Measurements from ENCODE around the gene TACO1. TPM values are rescaled to one million over a fixed set of nuclear protein-coding genes. Genes with fewer than 3 reads are reported as not detected.

TACO1 gene
- total RNA-seq, 2 donors from 2014 or later, result 11.1 to 11.4 TPM

DNA sequence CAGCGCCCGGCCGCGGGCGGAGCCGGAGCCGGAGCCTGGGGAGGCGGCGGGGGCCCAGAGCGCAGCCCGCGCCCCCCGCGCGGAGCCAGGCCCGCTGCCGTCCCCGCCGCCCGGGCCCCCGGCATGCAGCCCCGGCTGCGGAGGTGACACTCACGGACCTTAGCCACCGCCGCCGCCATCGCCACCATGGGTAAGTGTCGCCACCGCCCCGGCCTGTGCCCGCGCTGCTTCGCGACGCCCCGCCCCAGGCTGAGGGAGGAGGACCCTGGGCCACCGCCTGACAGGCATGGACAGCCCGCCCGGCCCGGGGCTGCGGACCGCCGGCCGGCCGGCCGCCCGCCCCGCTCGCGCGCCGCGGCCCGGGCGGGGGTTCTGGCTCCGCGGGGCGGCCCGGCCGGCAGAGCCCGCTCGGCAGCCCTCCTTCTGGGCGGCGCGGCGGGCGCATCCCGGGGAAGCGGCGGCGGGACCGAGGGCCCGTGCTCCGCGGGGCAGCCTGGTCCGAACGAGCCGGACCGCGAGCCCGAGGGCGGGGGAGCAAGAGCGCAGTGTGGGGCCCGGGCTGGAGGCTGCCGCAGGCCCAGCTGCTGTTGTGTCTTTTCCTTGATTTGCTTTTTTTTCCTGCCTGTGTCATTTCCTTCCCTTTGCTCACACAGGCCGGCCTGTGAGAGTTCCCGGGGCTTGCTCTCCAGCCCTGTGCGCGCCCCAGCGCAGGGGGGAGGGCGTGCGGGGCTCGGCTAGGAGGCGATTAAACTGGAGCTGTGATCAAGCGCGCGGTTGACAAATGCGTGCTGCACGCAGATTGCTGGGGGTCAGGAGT, 22.1 kb downstream of the TACO1 start:
- H3K4me1 ChIP-seq (ENCODE audit: control insufficient read depth in 1 of 2, low read depth in 2 of 2), result peaks cover 34 to 50% of the 10 kb centered on the region in 2 donors
- TF ChIP-seq, protein P1, sequence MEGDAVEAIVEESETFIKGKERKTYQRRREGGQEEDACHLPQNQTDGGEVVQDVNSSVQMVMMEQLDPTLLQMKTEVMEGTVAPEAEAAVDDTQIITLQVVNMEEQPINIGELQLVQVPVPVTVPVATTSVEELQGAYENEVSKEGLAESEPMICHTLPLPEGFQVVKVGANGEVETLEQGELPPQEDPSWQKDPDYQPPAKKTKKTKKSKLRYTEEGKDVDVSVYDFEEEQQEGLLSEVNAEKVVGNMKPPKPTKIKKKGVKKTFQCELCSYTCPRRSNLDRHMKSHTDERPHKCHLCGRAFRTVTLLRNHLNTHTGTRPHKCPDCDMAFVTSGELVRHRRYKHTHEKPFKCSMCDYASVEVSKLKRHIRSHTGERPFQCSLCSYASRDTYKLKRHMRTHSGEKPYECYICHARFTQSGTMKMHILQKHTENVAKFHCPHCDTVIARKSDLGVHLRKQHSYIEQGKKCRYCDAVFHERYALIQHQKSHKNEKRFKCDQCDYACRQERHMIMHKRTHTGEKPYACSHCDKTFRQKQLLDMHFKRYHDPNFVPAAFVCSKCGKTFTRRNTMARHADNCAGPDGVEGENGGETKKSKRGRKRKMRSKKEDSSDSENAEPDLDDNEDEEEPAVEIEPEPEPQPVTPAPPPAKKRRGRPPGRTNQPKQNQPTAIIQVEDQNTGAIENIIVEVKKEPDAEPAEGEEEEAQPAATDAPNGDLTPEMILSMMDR (IDR thresholded peaks at IDR 0.05), result no peak
- no peaks in the 10 kb centered on the region for H3K27me3 ChIP-seq (replicated peaks; ENCODE audit: insufficient read depth)
- H3K4me3 ChIP-seq, result peak overlapping the region; percentile 89
- DNase-seq (ENCODE audit: low spot score), result peak; percentile 32
- H3K9me3 ChIP-seq, result no peaks in the 10 kb centered on the region
- ATAC-seq (ENCODE audit: insufficient number of reproducible peaks, low FRiP score, low read depth), result no peak
- peak overlapping the region; percentile 73 to 77 for H3K27ac ChIP-seq
- no peaks in the 10 kb centered on the region for H3K36me3 ChIP-seq

DNA sequence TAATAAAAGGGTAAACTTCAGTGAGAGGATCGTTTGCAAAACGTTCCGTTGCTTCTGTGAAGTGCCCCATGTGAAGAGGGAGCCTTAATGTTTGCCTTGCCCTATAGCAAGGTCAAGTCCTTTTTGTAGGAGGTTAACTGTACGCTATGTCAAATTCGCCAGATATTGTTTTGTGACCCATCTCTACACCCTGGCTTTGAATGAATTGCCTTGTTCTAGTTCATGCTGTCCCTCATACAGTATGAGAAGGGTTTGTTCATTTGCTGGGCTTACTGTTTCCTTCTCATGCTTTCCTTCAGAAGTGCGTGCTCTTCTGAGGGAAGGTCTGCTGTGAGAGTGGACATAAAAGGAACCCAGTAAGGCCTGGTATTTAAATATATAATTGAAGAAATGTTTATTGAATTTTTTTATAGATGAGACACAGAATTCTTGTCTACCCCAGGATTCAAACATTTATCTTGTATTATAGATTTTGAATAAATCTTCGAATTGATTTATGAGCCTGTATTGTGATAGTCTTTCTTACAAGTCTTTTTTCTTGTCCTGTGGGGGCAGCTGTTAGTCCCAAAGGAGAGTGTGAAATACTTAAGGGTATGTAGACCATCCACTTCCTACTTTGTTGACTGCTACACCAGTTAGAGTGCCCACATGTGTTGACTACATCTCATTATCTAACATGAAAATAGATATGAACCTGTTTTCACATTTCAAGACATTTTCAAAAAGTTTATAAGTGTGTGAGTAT, 23.3 kb downstream of the TACO1 start:
- TF ChIP-seq, protein P1 (IDR thresholded peaks at IDR 0.05), result no peak
- Histone ChIP-seq H3K9me3 (no peaks in the 10 kb centered on the region), H3K27ac (peak overlapping the region in 1 of 2 donors; percentile 73), H3K27me3 (replicated peaks; ENCODE audit: insufficient read depth) (no peaks in the 10 kb centered on the region), H3K36me3 (no peaks in the 10 kb centered on the region), H3K4me1 (ENCODE audit: control insufficient read depth in 1 of 2, low read depth in 2 of 2) (peaks cover 35 to 53% of the 10 kb centered on the region in 2 donors), H3K4me3 (peak overlapping the region; percentile 89)
- DNase-seq (ENCODE audit: low spot score), result no peak
- ATAC-seq (ENCODE audit: insufficient number of reproducible peaks, low FRiP score, low read depth), result no peak

GRCh38 chr17:63624531-63624880, 23.8 kb downstream of the TACO1 start:
- Histone ChIP-seq H3K27me3 (replicated peaks; ENCODE audit: insufficient read depth) (no peaks in the 10 kb centered on the region), H3K36me3 (no peaks in the 10 kb centered on the region), H3K9me3 (no peaks in the 10 kb centered on the region), H3K27ac (no peak overlapping the region), H3K4me3 (peak overlapping the region; percentile 89), H3K4me1 (ENCODE audit: control insufficient read depth in 1 of 2, low read depth in 2 of 2) (peaks cover 38 to 59% of the 10 kb centered on the region in 2 donors)
- TF ChIP-seq, protein P1 (IDR thresholded peaks at IDR 0.05), result no peak
- DNase-seq (ENCODE audit: low spot score) (no peak), ATAC-seq (ENCODE audit: insufficient number of reproducible peaks, low FRiP score, low read depth) (no peak)

DNA sequence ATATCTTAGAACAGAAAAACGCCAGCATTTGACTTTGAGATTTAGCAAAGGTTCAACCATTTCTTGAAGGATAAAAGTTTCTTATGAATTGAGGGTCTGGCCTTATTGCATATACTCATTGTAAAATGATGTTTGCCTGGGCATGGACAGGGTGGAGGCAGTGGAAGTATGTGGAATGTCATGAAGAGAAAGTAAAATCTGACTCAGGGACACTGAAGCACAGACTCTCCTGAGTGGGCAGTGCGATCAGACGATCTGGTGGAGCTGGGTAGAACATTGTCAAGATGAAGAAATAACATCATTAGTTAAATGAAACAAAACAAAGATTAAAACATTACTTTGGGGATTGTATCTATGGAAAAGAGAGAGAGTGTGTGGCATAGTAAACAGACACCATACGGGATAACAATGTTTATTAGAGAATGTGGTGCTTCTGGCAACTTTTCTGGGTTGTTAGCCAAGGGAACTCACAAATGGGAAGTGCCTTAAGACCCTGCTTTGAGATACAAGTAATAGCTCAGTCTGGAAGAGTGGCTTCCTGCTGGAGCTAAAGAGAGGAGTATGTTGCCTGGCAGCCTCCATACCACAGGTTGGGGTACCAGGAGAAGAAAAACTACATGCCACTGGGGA, 26.0 kb downstream of the TACO1 start:
- Histone ChIP-seq H3K36me3 (no peaks in the 10 kb centered on the region), H3K9me3 (no peaks in the 10 kb centered on the region), H3K4me1 (ENCODE audit: control insufficient read depth in 1 of 2, low read depth in 2 of 2) (peaks cover 44 to 70% of the 10 kb centered on the region in 2 donors), H3K27ac (no peak overlapping the region), H3K27me3 (replicated peaks; ENCODE audit: insufficient read depth) (no peaks in the 10 kb centered on the region), H3K4me3 (no peak overlapping the region)
- DNase-seq (ENCODE audit: low spot score), result no peak
- TF ChIP-seq, protein P1 (IDR thresholded peaks at IDR 0.05), result no peak
- ATAC-seq (ENCODE audit: insufficient number of reproducible peaks, low FRiP score, low read depth), result no peak

GRCh38 chr17:63629627-63630026, 28.9 kb downstream of the TACO1 start:
- no peak for DNase-seq (ENCODE audit: low spot score)
- H3K9me3 ChIP-seq, result no peaks in the 10 kb centered on the region

More at GRCh38 chr17:63629627-63630026, 28.9 kb downstream of the TACO1 start:
- Histone ChIP-seq H3K27ac (no peak overlapping the region), H3K4me3 (no peak overlapping the region), H3K36me3 (peaks cover 14% of the 10 kb centered on the region), H3K4me1 (ENCODE audit: control insufficient read depth in 1 of 2, low read depth in 2 of 2) (peaks cover 36 to 56% of the 10 kb centered on the region in 2 donors), H3K27me3 (replicated peaks; ENCODE audit: insufficient read depth) (no peaks in the 10 kb centered on the region)
- TF ChIP-seq, protein P1 (IDR thresholded peaks at IDR 0.05), result no peak
- ATAC-seq (ENCODE audit: insufficient number of reproducible peaks, low FRiP score, low read depth), result no peak
